ENCODE data around the gene ZNF679.
"Not testable (repeated sequence)": the region's sequence is repeated elsewhere in the genome, so short reads cannot be mapped to it uniquely, and the experiment has no call there.

The ZNF679 gene

GRCh38 chr7:64219710-64220298 is 8.5 kb upstream of the ZNF679 start:
- H3K4me3 ChIP-seq (ENCODE audit: low read depth, low read length); H3K4me1 ChIP-seq (ENCODE audit: control insufficient read depth, insufficient read depth, low read length); H3K27ac ChIP-seq (ENCODE audit: extremely low read depth, low read depth, low read length); H3K36me3 ChIP-seq (ENCODE audit: control insufficient read depth in 2 of 2, insufficient read depth in 1 of 2, low read length in 2 of 2); POLR2A ChIA-PET; H3K9me3 ChIP-seq (ENCODE audit: control insufficient read depth, insufficient read depth, low read depth, low read length); CTCF ChIA-PET; TF ChIP-seq ZNF274 (IDR thresholded peaks at IDR 0.05; ENCODE audit: low read length): not testable (repeated sequence)
- TF ChIP-seq ZNF274 (tag by site-specific recombination; IDR thresholded peaks at IDR 0.05; ENCODE audit: borderline replicate concordance): peak; percentile 40; the same call in 1 of the 2 replicates

- Histone ChIP-seq H3K27ac (ENCODE audit: extremely low read depth, low read depth, low read length) (no peak overlapping the region), H3K36me3 (ENCODE audit: control insufficient read depth in 2 of 2, insufficient read depth in 1 of 2, low read length in 2 of 2) (no peaks in the 10 kb centered on the region), H3K4me1 (ENCODE audit: control insufficient read depth, insufficient read depth, low read length) (no peaks in the 10 kb centered on the region), H3K9me3 (ENCODE audit: control insufficient read depth, insufficient read depth, low read depth, low read length) (no peaks in the 10 kb centered on the region), H3K4me3 (ENCODE audit: low read depth, low read length) (no peak overlapping the region)
- POLR2A ChIA-PET: no interaction called here
- TF ChIP-seq WT1 (tag by site-specific recombination; IDR thresholded peaks at IDR 0.05) (no peak), TCF7L2 (IDR thresholded peaks at IDR 0.05; ENCODE audit: borderline replicate concordance, low read depth, low read length) (no peak), ZSCAN30 (tag by site-specific recombination; IDR thresholded peaks at IDR 0.05) (no peak), ZNF510 (tag by site-specific recombination; IDR thresholded peaks at IDR 0.05; ENCODE audit: insufficient replicate concordance) (no peak), ZNF521 (tag by site-specific recombination; IDR thresholded peaks at IDR 0.05) (no peak), ZSCAN16 (tag by site-specific recombination; IDR thresholded peaks at IDR 0.05) (no peak)
- CTCF ChIA-PET: no interaction called here
These were observed 4.9 kb upstream of the ZNF679 start for GRCh38 chr7:64223366-64223765.

- no peak overlapping the region for H3K4me3 ChIP-seq (ENCODE audit: low read depth, low read length)
- ChIA-PET CTCF (no interaction called here), POLR2A (no interaction called here)
- no peaks in the 10 kb centered on the region for H3K4me1 ChIP-seq (ENCODE audit: control insufficient read depth, insufficient read depth, low read length)
- no peak for TF ChIP-seq ZNF274 (IDR thresholded peaks at IDR 0.05; ENCODE audit: low read length)
- peak; percentile 74; the same call in 1 of the 2 replicates for TF ChIP-seq ZNF274 (tag by site-specific recombination; IDR thresholded peaks at IDR 0.05; ENCODE audit: borderline replicate concordance)
- TF ChIP-seq SETDB1 (IDR thresholded peaks at IDR 0.05; ENCODE audit: insufficient read length, low read length): peak; percentile 57
- no peak for TF ChIP-seq TCF7L2 (IDR thresholded peaks at IDR 0.05; ENCODE audit: borderline replicate concordance, low read depth, low read length)
- H3K9me3 ChIP-seq (ENCODE audit: control insufficient read depth, insufficient read depth, low read depth, low read length): no peaks in the 10 kb centered on the region
- no peaks in the 10 kb centered on the region for H3K36me3 ChIP-seq (ENCODE audit: control insufficient read depth in 2 of 2, insufficient read depth in 1 of 2, low read length in 2 of 2)
- no peak overlapping the region for H3K27ac ChIP-seq (ENCODE audit: extremely low read depth, low read depth, low read length)
These were observed 38.2 kb downstream of the ZNF679 start for GRCh38 chr7:64266341-64266919.

GRCh38 chr7:64277630-64278029 is 49.4 kb downstream of the ZNF679 start:
- POLR2A ChIA-PET: no interaction called here
- no peaks in the 10 kb centered on the region for H3K36me3 ChIP-seq (ENCODE audit: control insufficient read depth in 2 of 2, insufficient read depth in 1 of 2, low read length in 2 of 2)
- H3K9me3 ChIP-seq (ENCODE audit: control insufficient read depth, insufficient read depth, low read depth, low read length): no peaks in the 10 kb centered on the region
- no peaks in the 10 kb centered on the region for H3K4me1 ChIP-seq (ENCODE audit: control insufficient read depth, insufficient read depth, low read length)
- CTCF ChIA-PET: no interaction called here
- H3K27ac ChIP-seq (ENCODE audit: extremely low read depth, low read depth, low read length): no peak overlapping the region
- H3K4me3 ChIP-seq (ENCODE audit: low read depth, low read length): no peak overlapping the region
- TF ChIP-seq ZNF518A (tag by site-specific recombination; conservative IDR thresholded peaks at IDR 0.05; ENCODE audit: low read depth) (no peak), ZEB2 (tag by site-specific recombination; IDR thresholded peaks at IDR 0.05) (no peak), ZNF292 (tag by site-specific recombination; IDR thresholded peaks at IDR 0.05; ENCODE audit: borderline replicate concordance, low read depth) (no peak), ZNF274 (IDR thresholded peaks at IDR 0.05; ENCODE audit: low read length) (no peak), ZNF274 (tag by site-specific recombination; IDR thresholded peaks at IDR 0.05; ENCODE audit: borderline replicate concordance) (no peak), SETDB1 (IDR thresholded peaks at IDR 0.05; ENCODE audit: insufficient read length, low read length) (no peak), GFI1B (tag by site-specific recombination; IDR thresholded peaks at IDR 0.05) (no peak), ZNF677 (tag by site-specific recombination; IDR thresholded peaks at IDR 0.05) (no peak), ZNF280D (tag by site-specific recombination; IDR thresholded peaks at IDR 0.05) (no peak), WT1 (tag by site-specific recombination; IDR thresholded peaks at IDR 0.05) (no peak), ZSCAN5A (tag by site-specific recombination; IDR thresholded peaks at IDR 0.05) (no peak)
